ENCODE data around the gene APBA1.

The APBA1 gene

GRCh38 chr9:69579032-69579758 is 93.0 kb downstream of the APBA1 start:
- DNase-seq (ENCODE audit: low read depth in 2 of 2) = no peak

DNA sequence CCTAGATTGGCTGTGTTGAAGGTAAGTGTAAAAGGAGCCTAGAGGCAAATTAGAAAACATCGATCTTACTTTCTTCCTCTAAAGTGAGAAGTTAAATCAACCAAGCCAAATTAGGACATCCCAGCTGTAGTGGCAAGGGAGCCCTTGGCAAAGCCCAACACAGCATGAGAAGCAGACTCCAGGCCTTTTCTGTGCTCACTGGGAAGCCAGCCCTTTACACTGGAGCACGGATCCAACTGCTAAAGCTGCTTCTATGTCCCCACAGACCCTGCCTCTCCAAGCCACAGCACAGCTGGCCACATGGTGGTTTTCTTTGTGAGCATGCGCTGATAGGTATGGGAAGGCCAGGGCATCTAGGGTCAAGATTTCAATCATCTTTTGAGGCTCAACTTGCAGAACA is 94.1 kb downstream of the APBA1 start:
- DNase-seq (ENCODE audit: low read depth in 2 of 2) = no peak

DNA sequence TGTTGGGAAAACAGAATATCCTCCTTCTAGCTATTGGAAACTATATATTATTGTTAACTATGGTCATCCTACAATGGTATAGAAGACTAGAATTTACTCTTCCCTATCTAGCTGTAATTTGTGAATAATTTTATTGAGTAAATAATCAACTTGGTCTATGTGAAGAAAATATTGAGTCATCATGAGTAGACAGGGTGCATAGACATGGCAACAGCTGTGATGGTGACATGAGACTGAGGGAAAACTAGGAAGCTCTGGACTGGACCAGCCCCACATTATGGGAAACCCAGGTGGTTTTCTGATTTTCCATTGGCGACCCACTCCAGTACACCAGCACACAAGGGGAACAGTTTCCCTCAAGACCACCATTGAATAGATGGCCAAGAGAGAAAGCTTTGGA is 95.0 kb downstream of the APBA1 start:
- no peak for DNase-seq (ENCODE audit: low read depth in 2 of 2)

GRCh38 chr9:69574057-69574456 is 98.1 kb downstream of the APBA1 start:
- DNase-seq (ENCODE audit: low read depth in 2 of 2) = no peak

DNA sequence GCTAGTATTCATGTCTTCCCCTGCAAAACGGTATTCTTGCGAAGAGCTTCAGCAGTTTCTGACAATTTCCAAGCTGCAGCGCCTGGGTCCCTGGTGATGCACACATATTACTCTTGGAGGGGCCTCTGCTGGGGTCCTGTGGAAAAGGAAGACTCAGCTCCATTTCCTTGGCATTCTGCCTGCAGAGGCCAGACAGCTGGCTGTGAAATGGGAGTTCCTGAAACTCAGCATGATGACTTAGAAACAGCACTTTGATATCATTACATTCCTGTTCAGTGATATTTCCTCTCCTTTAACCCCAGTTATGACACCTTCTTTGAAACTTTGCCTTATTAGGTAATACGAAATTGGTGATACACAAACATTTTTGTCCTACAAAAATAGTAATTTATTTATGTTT is 98.5 kb downstream of the APBA1 start:
- peak; percentile 70 to 77 for DNase-seq (ENCODE audit: low read depth in 2 of 2)

GRCh38 chr9:69572611-69573010 is 99.6 kb downstream of the APBA1 start:
- DNase-seq (ENCODE audit: low read depth in 2 of 2) = no peak

GRCh38 chr9:69571032-69571431 is 101.1 kb downstream of the APBA1 start:
- no peak for DNase-seq (ENCODE audit: low read depth in 2 of 2)

DNA sequence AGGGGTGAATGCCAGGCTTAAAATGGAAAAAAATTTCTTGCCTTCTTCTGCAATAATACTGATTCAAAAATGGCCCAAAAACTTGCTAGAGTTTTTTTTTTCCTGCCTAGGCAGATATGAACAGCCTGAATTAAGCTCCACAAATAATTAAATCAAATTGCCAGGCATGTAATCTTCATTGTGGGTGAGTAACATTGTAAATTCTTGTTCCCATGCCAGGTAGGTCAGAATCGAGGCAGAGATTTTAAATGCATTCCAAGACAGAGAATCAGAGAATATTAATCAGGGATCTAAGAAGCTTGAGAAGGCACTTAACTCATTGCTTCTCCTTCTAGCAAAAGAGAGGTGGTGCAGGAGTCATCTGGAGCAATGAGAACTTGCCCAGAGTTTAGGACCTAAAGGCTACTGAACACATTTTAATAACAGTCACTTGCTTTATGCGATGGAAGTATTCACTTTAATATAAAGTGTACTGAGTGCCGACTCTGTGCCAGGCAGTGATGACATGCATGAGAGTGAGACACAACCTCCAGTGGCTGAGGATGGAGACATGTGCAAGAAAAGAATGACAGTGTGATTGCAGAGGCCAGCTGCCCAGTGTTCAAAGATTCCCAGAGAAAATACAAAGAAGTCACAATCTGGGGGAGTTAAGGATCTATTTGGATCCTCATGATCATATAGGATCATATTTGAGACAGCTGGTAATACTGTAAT is 102.3 kb downstream of the APBA1 start:
- DNase-seq (ENCODE audit: low read depth in 2 of 2) = peak; percentile 75 to 80

GRCh38 chr9:69564557-69564956 is 107.6 kb downstream of the APBA1 start:
- DNase-seq (ENCODE audit: low read depth in 2 of 2) = no peak

DNA sequence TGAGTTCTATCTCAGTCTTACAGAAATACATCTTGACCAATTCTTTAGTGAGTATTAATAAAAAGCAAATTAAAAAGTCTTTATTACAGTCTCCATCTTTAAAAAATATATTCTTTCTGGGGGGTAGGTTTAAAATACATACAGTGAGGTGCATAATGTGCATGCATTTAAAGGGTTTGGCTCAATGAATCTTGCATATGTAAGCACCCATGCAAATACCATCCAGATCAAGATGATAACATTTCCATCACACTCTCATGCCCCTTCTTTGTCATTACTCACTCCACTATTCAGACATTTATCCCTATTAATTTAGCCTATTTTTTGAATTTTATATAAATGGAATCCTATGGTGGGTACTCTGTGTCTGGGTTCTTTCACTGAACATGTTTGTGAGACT is 113.0 kb downstream of the APBA1 start:
- no peak for DNase-seq (ENCODE audit: low read depth in 2 of 2)

DNA sequence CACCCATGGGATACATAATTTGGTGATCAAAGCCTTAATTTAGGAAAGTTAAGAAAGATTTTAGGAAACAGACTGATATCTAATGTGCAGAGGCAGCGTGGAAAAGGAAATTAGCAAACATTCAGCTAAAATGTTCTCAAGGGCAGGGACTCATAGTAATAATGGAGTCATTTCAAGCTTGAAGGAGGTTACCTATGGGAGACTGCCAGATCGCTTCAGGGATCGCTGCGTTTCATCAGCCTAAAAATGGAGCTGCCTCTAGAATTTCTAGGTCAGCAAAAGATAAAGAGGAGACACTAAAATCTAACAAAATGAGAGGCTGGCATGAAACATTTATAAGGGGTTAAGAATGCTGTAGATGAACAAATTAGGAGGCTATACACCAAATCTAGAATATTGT is 115.5 kb downstream of the APBA1 start:
- DNase-seq (ENCODE audit: low read depth in 2 of 2) = no peak

GRCh38 chr9:69555802-69556201 is 116.4 kb downstream of the APBA1 start:
- no peak for DNase-seq (ENCODE audit: low read depth in 2 of 2)

GRCh38 chr9:69554945-69555344 is 117.2 kb downstream of the APBA1 start:
- DNase-seq (ENCODE audit: low read depth in 2 of 2) = peak; percentile 87 to 88

DNA sequence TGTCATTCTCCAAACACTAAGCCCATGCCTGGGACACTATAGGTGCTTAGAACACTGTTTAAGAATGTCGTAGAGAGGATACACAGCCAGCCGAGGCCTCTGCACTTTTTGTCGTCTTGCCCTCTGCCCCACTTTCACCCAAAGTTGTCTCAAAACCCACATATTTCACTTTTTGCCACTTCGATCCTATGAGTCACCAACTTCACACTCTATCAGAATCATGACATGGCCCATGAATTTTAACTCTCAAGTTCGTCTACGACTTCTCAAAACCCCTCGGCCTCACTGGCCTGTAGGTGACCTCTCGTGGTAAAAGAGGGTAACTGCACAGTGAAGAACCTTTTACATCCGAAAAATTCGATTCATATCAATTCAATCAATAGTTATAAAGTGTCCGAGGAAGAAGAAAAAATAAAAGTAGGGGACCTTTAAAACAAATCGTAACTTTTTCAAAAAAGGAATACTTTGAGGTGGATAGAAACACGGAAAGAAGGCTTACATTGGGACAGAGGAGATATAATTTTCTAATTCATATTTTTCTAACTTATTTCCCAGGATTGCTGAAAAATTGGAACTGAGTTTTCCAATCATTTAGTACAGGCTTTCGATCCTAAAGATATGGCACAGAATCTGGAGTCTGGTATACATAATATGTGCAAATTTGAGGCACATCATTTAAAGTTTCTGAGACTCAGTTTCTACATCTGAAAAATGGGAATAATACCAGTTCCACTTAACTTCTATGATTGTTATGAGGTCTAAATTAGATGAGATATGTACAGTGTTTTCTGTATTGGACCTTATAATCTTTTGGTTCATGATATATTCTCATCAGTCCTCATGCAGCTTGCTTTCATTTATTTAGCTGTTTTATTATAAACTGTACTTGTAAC is 122.6 kb downstream of the APBA1 start:
- DNase-seq (ENCODE audit: low read depth in 2 of 2) = no peak

DNA sequence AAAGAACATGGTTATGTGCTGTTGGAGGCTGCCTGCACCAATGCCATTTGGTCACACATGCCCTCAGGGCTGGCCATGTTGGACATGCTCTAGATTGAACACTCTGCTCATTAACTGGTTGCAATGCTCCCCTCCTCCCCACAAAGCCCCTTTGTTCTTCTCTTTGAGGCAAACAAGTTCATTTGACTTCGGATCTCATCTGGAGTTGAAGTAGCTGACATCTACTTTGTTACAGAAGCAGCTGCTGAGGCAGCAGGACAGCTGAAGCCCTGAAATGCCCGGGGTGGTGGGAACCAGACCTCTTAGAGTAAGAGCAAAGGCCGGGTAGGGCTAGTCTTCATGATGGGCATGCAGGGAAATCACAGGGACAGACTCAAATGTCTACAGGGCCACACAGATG is 123.5 kb downstream of the APBA1 start:
- no peak for DNase-seq (ENCODE audit: low read depth in 2 of 2)

GRCh38 chr9:69546265-69546664 is 125.9 kb downstream of the APBA1 start:
- DNase-seq (ENCODE audit: low read depth in 2 of 2) = peak in 1 of 2 experiments; percentile 13

GRCh38 chr9:69542942-69543704 is 129.0 kb downstream of the APBA1 start:
- DNase-seq (ENCODE audit: low read depth in 2 of 2) = no peak

GRCh38 chr9:69542058-69542457 is 130.1 kb downstream of the APBA1 start:
- no peak for DNase-seq (ENCODE audit: low read depth in 2 of 2)

DNA sequence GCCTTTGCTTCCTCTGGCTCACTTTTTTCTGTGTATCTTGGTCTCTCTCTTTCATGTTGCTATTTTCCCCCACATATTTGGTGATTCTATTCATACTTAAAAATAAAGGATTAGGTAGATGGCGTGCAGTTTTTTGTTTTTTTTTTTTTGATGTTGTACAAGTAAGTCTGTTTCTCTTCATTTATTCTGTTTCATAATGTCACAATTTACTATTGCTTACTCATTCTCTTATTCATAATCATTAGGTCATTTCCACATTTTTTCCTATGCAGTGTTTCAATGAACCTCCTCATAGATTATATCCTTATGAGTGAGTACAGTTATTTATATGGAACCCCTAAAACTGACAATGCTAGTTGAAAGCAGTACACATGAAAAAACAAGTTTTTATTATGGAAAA is 136.3 kb downstream of the APBA1 start:
- DNase-seq (ENCODE audit: low read depth in 2 of 2) = peak in 1 of 2 experiments; percentile 19

GRCh38 chr9:69535286-69535832 is 136.8 kb downstream of the APBA1 start:
- DNase-seq (ENCODE audit: low read depth in 2 of 2) = no peak

DNA sequence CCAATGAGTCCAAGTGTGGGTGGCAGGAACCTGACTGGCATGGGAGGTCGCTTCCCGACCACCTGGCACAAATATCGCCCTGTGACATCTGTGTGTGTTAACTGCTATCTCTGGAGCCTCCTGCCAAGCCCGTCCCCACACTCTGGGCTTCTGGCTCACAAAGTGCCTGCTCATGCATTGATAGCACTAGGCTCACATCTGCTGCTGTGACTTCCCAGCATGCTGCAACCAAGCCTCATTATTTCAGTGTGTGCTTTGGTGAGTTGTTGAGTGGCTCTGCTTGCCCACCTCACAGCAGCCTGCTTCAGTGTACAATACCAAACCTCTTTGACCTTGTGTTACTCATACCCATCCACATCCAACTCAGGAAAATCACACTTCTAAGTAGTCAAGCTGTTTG is 139.8 kb downstream of the APBA1 start:
- no peak for DNase-seq (ENCODE audit: low read depth in 2 of 2)
